Ascending aorta (tissue), 2 donors: Measurements from ENCODE around the gene GRK5. TPM values are rescaled to one million over a fixed set of nuclear protein-coding genes. Genes with fewer than 3 reads are reported as not detected.
"Not testable (repeated sequence)": the region's sequence is repeated elsewhere in the genome, so short reads cannot be mapped to it uniquely, and the experiment has no call there.

Experiments
- DNase-seq, 2 donors: peaks; one replicate each; pipeline ENCODE4 v3.0.0-alpha.2; 2019; ENCODE audit warnings: low spot score in 2 of 2
- H3K27ac ChIP-seq, 2 donors: fragments of 200-600 bp; sonication (generic); one replicate each; pipeline ENCODE4 v1.5.1; 2016 to 2017; ENCODE audit warnings: mild to moderate bottlenecking in 1 of 2
- H3K27me3 ChIP-seq: fragments of 200-600 bp; sonication (generic); one replicate; pipeline ENCODE4 v1.5.1; 2017
- H3K36me3 ChIP-seq, 2 donors: fragments of 200-600 bp; sonication (generic); one replicate each; pipeline ENCODE4 v1.5.1; 2016
- H3K4me1 ChIP-seq, 2 donors: fragments of 200-600 bp; sonication (generic); one replicate each; pipeline ENCODE4 v1.5.1; 2016 to 2017; ENCODE audit warnings: mild to moderate bottlenecking in 1 of 2
- H3K4me3 ChIP-seq, 2 donors: fragments of 200-600 bp; sonication (generic); one replicate each; pipeline ENCODE4 v1.5.1; 2016 to 2017; ENCODE audit warnings: mild to moderate bottlenecking in 1 of 2
- H3K9me3 ChIP-seq, 2 donors: fragments of 200-600 bp; sonication (generic); one replicate each; pipeline ENCODE4 v1.5.1; 2016
- CTCF ChIP-seq, 3 experiments: fragments of 200-600 bp in 2 of 3; fragments of 450-650 bp in 1 of 3; sonication (generic) in 2 of 3; IDR thresholded peaks; one replicate each; pipeline ENCODE4 v1.5.1; 2016 to 2019; ENCODE audit warnings: antibody characterized with exemption in 3 of 3, mild to moderate bottlenecking in 1 of 3, moderate library complexity in 1 of 3
- intact Hi-C: fragments of 100-400 bp; cut with DNase I; formaldehyde crosslinking; loops from one replicate; pipeline ENCODE4 v1.15.1; 2023
- total RNA-seq: library from RNA; depleted of rRNA; stranded (reverse); fragments of >200 nt; gene quantifications from one replicate; pipeline ENCODE4 v1.1.0, GENCODE V29; 2016

Gene GRK5
- total RNA-seq, 1 donor from 2014 or later: 75.5 TPM

GRCh38 chr10:119225083-119225658 is 17.8 kb downstream of the GRK5 start:
- Histone ChIP-seq H3K9me3 (no peaks in the 10 kb centered on the region), H3K4me1 (peaks cover 35 to 59% of the 10 kb centered on the region in 2 donors), H3K27me3 (no peaks in the 10 kb centered on the region), H3K27ac (peak overlapping the region; percentile 32 to 59), H3K4me3 (no peak overlapping the region), H3K36me3 (no peaks in the 10 kb centered on the region)
- no peak for TF ChIP-seq CTCF (IDR thresholded peaks at IDR 0.05)
- intact Hi-C loops: no loop called here
- no peak for DNase-seq

- TF ChIP-seq CTCF (IDR thresholded peaks at IDR 0.05): no peak
- Histone ChIP-seq H3K4me1 (peaks cover 19 to 33% of the 10 kb centered on the region in 2 donors), H3K27ac (no peak overlapping the region), H3K27me3 (no peaks in the 10 kb centered on the region), H3K9me3 (no peaks in the 10 kb centered on the region), H3K36me3 (no peaks in the 10 kb centered on the region), H3K4me3 (no peak overlapping the region)
- intact Hi-C loops: no loop called here
- no peak for DNase-seq
Measured at GRCh38 chr10:119227825-119228224, 20.5 kb downstream of the GRK5 start.

GRCh38 chr10:119231654-119232053 is 24.3 kb downstream of the GRK5 start:
- Histone ChIP-seq H3K27ac (no peak overlapping the region), H3K9me3 (no peaks in the 10 kb centered on the region), H3K27me3 (no peaks in the 10 kb centered on the region), H3K4me3 (no peak overlapping the region), H3K4me1 (peaks cover 5 to 36% of the 10 kb centered on the region in 2 donors), H3K36me3 (no peaks in the 10 kb centered on the region)
- TF ChIP-seq CTCF (IDR thresholded peaks at IDR 0.05): no peak
- intact Hi-C loops: no loop called here
- no peak for DNase-seq

- peak overlapping the region; percentile 17 to 77 for H3K27ac ChIP-seq
- H3K4me1 ChIP-seq: peaks cover 4 to 35% of the 10 kb centered on the region in 2 donors
- H3K27me3 ChIP-seq, intact Hi-C loops, H3K4me3 ChIP-seq, DNase-seq, H3K36me3 ChIP-seq, H3K9me3 ChIP-seq: not testable (repeated sequence)
Measured at GRCh38 chr10:119232439-119232838, 25.1 kb downstream of the GRK5 start.

GRCh38 chr10:119233123-119233820 is 25.9 kb downstream of the GRK5 start:
- TF ChIP-seq CTCF (IDR thresholded peaks at IDR 0.05): no peak
- peak overlapping the region; percentile 17 to 77 for H3K27ac ChIP-seq
- peaks cover 4 to 41% of the 10 kb centered on the region in 2 donors for H3K4me1 ChIP-seq

GRCh38 chr10:119233821-119234220 is 26.4 kb downstream of the GRK5 start:
- Histone ChIP-seq H3K9me3 (no peaks in the 10 kb centered on the region), H3K4me3 (no peak overlapping the region), H3K27ac (peak overlapping the region; percentile 17 to 77), H3K27me3 (no peaks in the 10 kb centered on the region), H3K4me1 (peaks cover 4 to 42% of the 10 kb centered on the region in 2 donors), H3K36me3 (no peaks in the 10 kb centered on the region)
- DNase-seq: no peak
- intact Hi-C loops: no loop called here
- no peak for TF ChIP-seq CTCF (IDR thresholded peaks at IDR 0.05)

More at GRCh38 chr10:119233123-119233820, 25.9 kb downstream of the GRK5 start:
- no peak for DNase-seq
- Histone ChIP-seq H3K27me3 (no peaks in the 10 kb centered on the region), H3K4me3 (no peak overlapping the region), H3K9me3 (no peaks in the 10 kb centered on the region), H3K36me3 (no peaks in the 10 kb centered on the region)
- intact Hi-C loops: no loop called here
